ENCODE results near the gene DDX10. TPM values are rescaled to one million over a fixed set of nuclear protein-coding genes. Genes with fewer than 3 reads are reported as not detected.
"Not testable (repeated sequence)": the region's sequence is repeated elsewhere in the genome, so short reads cannot be mapped to it uniquely, and the experiment has no call there.

DDX10 gene
- total RNA-seq, 1 donor from 2014 or later = 31.6 TPM

GRCh38 chr11:108698844-108699642 lies 34.2 kb downstream of the DDX10 start:
- DNase-seq (ENCODE audit: low spot score) = no peak
- ATAC-seq = no peak
- intact Hi-C loops (cut with DNase I) = no loop called here

GRCh38 chr11:108703916-108704315 lies 39.0 kb downstream of the DDX10 start:
- DNase-seq (ENCODE audit: low spot score) = no peak
- ATAC-seq = no peak
- intact Hi-C loops (cut with DNase I) = no loop called here

GRCh38 chr11:108705061-108705460 lies 40.2 kb downstream of the DDX10 start:
- DNase-seq (ENCODE audit: low spot score) (no peak), ATAC-seq (no peak)
- intact Hi-C loops (cut with DNase I) = no loop called here

- ATAC-seq (no peak), DNase-seq (ENCODE audit: low spot score) (no peak)
- intact Hi-C loops (cut with DNase I) = no loop called here
Observed at GRCh38 chr11:108708173-108708572, 43.3 kb downstream of the DDX10 start.

- ATAC-seq (no peak), DNase-seq (ENCODE audit: low spot score) (no peak)
- intact Hi-C loops (cut with DNase I) = no loop called here
Observed at GRCh38 chr11:108709741-108710140, 44.9 kb downstream of the DDX10 start.

- intact Hi-C loops (cut with DNase I) = no loop called here
- ATAC-seq = no peak
- no peak for DNase-seq (ENCODE audit: low spot score)
Observed at GRCh38 chr11:108713076-108713790, 48.4 kb downstream of the DDX10 start.

GRCh38 chr11:108715239-108715638 lies 50.4 kb downstream of the DDX10 start:
- intact Hi-C loops (cut with DNase I) = no loop called here
- DNase-seq (ENCODE audit: low spot score) (no peak), ATAC-seq (no peak)

- ATAC-seq (no peak), DNase-seq (ENCODE audit: low spot score) (no peak)
- intact Hi-C loops (cut with DNase I) = no loop called here
Observed at GRCh38 chr11:108718466-108718865, 53.6 kb downstream of the DDX10 start.

GRCh38 chr11:108724974-108725689 lies 60.3 kb downstream of the DDX10 start:
- ATAC-seq (no peak), DNase-seq (ENCODE audit: low spot score) (no peak)
- intact Hi-C loops (cut with DNase I) = no loop called here

- DNase-seq (ENCODE audit: low spot score) = no peak
- no peak for ATAC-seq
- intact Hi-C loops (cut with DNase I) = no loop called here
Observed at GRCh38 chr11:108726077-108726800, 61.4 kb downstream of the DDX10 start.

GRCh38 chr11:108727665-108728064 lies 62.8 kb downstream of the DDX10 start:
- DNase-seq (ENCODE audit: low spot score) (no peak), ATAC-seq (no peak)
- intact Hi-C loops (cut with DNase I) = no loop called here

- no peak for DNase-seq (ENCODE audit: low spot score)
- intact Hi-C loops (cut with DNase I) = no loop called here
- no peak for ATAC-seq
Observed at GRCh38 chr11:108729227-108729871, 64.5 kb downstream of the DDX10 start.

- ATAC-seq (no peak), DNase-seq (ENCODE audit: low spot score) (no peak)
- intact Hi-C loops (cut with DNase I) = no loop called here
Observed at GRCh38 chr11:108732395-108732794, 67.5 kb downstream of the DDX10 start.

GRCh38 chr11:108733479-108734116 lies 68.7 kb downstream of the DDX10 start:
- no peak for DNase-seq (ENCODE audit: low spot score)
- intact Hi-C loops (cut with DNase I) = no loop called here
- no peak for ATAC-seq

- intact Hi-C loops (cut with DNase I) = no loop called here
- DNase-seq (ENCODE audit: low spot score) (no peak), ATAC-seq (no peak)
Observed at GRCh38 chr11:108734283-108734682, 69.4 kb downstream of the DDX10 start.

GRCh38 chr11:108734956-108735559 lies 70.2 kb downstream of the DDX10 start:
- DNase-seq (ENCODE audit: low spot score) = no peak
- intact Hi-C loops (cut with DNase I) = no loop called here
- ATAC-seq = no peak

- ATAC-seq; intact Hi-C loops (cut with DNase I); DNase-seq (ENCODE audit: low spot score): not testable (repeated sequence)
Observed at GRCh38 chr11:108740132-108740531, 75.3 kb downstream of the DDX10 start.

GRCh38 chr11:108743851-108744250 lies 79.0 kb downstream of the DDX10 start:
- DNase-seq (ENCODE audit: low spot score) (no peak), ATAC-seq (no peak)
- intact Hi-C loops (cut with DNase I) = no loop called here

Measured in sciatic nerve (tissue), 2 donors.